Adrenal gland (tissue), 5 donors: ENCODE results near the gene MAP3K15.

ENCODE experiments used
- CTCF ChIP-seq, 6 experiments: fragments of 450-650 bp in 4 of 6; fragments of 200-600 bp in 2 of 6; sonication (generic) in 1 of 6; IDR thresholded peaks; 1 replicate in 5 of 6; 2 replicates in 1 of 6; pipeline versions ENCODE4 v1.5.1 to v1.8.0; 2016 to 2021; ENCODE audit warnings: antibody characterized with exemption in 6 of 6, mild to moderate bottlenecking in 2 of 6, moderate library complexity in 1 of 6
- POLR2A ChIP-seq, 2 donors: fragments of 450-650 bp; IDR thresholded peaks; one replicate each; pipeline ENCODE4 v1.6.1; 2017; ENCODE audit warnings: antibody characterized with exemption in 2 of 2, mild to moderate bottlenecking in 2 of 2, moderate library complexity in 1 of 2
- donor health status: DM: no; HTN: no; CAD: no.

DNA sequence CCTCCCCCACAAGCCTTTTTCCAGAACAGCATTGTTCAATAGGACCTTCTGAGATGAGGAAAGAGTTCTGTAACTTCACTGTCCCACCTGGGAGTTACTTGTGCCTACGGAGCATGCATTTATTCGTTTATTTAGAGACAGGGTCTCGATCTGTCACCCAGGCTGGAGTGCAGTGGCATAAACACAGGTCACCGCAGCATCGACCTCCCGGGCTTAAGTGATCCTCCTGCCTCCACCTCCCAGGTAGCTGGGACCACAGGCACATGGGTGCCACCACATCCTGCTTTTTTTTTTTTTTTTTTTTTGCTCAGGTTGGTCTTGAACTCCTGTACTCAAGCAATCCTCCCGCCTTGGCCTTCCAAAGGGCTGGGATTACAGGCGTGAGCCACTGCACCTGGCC, 2.9 kb downstream of the MAP3K15 start:
- TF ChIP-seq POLR2A (IDR thresholded peaks at IDR 0.05) = no peak
- TF ChIP-seq CTCF (IDR thresholded peaks at IDR 0.05) = no peak
